Ramos (cell line): ENCODE measurements around the gene NKX3-2.
"Not testable (repeated sequence)": the region's sequence is repeated elsewhere in the genome, so short reads cannot be mapped to it uniquely, and the experiment has no call there.

ENCODE experiments used
- in situ Hi-C: fragments of 300-500 bp; cut with MboI; formaldehyde crosslinking; loops from one replicate; pipeline ENCODE4 v1.14.3; 2022; ENCODE audit warnings: low sequenced_read_pairs; ENCODE audit not compliant: unreplicated experiment

Gene NKX3-2

GRCh38 chr4:13543839-13544605 lies at the start of gene NKX3-2:
Gene NKX3-2, minus strand, starts transcription at chr4:13544508. Its CDS starts 94 bp downstream, at chr4:13544414.
- in situ Hi-C loops, result no loop called here

- in situ Hi-C loops, result no loop called here
Observed at GRCh38 chr4:13592220-13592619, 47.9 kb upstream of the NKX3-2 start.

GRCh38 chr4:13590766-13591165 lies 46.5 kb upstream of the NKX3-2 start:
- in situ Hi-C loops, result no loop called here

GRCh38 chr4:13588954-13589353 lies 44.6 kb upstream of the NKX3-2 start:
- in situ Hi-C loops, result no loop called here

DNA sequence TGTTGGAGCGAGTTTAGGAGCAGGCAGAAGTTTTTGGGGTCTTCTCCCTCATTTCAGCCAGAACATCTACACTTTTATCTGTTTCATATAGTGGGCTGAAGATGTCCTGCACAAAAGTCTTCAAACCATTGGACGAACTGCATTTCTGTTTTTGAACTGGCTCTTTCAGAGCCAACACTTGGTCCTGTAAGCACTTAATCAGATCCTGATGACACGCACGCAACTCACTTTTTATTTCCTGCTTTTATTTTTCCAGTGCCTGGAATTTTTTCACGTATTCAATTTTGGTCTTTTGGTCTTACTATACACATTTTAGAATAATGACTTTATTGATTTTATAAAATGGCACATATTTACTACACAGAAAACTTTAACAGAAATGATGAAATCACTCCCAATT lies 40.2 kb upstream of the NKX3-2 start:
- in situ Hi-C loops, result no loop called here

GRCh38 chr4:13580036-13580435 lies 35.7 kb upstream of the NKX3-2 start:
- in situ Hi-C loops, result no loop called here

- in situ Hi-C loops, result no loop called here
Observed at GRCh38 chr4:13577660-13578059, 33.4 kb upstream of the NKX3-2 start.

DNA sequence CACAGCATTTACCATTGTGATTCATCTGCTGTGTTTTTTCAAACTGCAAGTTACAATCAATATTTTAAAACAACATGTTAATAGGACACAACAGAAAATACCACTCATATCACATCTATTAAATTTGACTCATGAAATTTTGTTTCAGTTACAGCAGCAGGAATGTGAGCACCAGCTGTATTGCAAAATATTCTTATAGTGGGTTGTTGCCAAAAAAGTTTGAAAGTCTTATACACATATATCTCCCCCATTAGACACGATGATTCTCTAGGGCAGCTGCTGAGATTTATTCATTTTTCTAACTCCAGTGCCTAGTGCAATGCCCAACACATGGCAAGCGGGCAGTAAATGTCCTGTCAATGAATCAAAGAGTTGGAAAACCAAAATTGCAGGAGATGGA lies 26.6 kb upstream of the NKX3-2 start:
- in situ Hi-C loops, result no loop called here

- in situ Hi-C loops, result no loop called here
Observed at GRCh38 chr4:13567125-13567524, 22.8 kb upstream of the NKX3-2 start.

DNA sequence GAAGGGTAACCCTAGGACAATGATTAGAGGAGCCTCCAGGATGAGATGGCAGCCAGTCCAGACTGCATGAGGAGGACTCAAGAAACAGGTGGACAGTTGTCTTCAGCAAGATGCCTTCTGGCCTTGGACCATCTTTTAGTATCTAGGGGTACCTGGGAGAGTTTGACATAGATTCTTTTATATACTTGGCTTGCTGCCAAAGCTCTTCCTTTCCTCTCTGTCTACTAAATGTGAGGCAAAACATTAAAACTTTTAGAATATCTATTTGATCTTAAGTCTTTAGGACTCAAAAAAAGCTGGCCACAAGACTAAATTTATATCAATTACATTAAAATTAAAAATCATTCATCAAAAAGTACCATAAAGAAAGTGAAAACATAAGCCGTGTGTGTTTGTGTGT lies 18.6 kb upstream of the NKX3-2 start:
- in situ Hi-C loops, result no loop called here

- in situ Hi-C loops, result no loop called here
Observed at GRCh38 chr4:13561673-13562072, 17.4 kb upstream of the NKX3-2 start.

DNA sequence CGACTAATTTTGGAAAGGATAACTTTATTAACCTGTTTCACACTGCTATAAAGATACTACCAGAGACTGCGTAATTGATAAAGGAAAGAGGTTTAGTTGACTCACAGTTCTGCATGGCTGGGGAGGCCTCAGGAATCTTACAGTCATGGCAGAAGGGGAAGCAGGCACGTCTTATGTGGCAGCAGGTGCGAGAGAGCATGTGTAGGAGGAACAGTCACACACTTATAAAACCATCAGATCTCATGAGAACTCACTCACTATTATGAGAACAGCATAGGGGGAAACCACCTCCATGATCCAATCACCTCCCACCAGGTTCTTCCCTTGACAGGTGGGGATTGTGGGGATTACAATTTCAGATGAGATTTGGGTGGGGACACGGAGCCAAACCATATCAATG lies 15.8 kb upstream of the NKX3-2 start:
- in situ Hi-C loops, result not testable (repeated sequence)

- in situ Hi-C loops, result loop anchor here (10.0 kb wide), 1 partner anchor 715 kb away; no protein-coding TSS in a partner anchor
Observed at GRCh38 chr4:13559413-13559812, 15.1 kb upstream of the NKX3-2 start.

- in situ Hi-C loops, result loop anchor here (10.0 kb wide), 1 partner anchor 714 kb away; no protein-coding TSS in a partner anchor
Observed at GRCh38 chr4:13558881-13559280, 14.6 kb upstream of the NKX3-2 start.

- in situ Hi-C loops, result loop anchor here (10.0 kb wide), 1 partner anchor 711 kb away; no protein-coding TSS in a partner anchor
Observed at GRCh38 chr4:13555325-13555724, 11.0 kb upstream of the NKX3-2 start.

DNA sequence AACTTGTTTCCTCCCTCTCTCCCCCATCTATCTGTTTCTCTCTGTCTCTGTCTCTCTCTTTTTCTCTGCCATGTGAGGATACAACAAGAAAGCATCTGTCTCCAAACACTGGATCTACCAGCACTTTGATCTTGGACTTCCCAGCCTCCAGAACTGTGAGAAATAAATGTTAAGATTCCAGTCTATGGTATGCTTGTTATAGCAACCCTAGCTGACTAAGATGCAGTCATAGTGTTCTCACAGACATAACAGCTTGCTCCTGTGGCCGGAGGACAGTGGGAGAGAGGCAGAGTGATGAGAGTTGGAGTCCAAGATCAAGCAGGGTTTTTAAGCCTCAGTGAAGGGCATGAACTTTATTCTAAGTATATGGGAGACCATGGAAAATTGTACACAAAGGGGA lies 8.8 kb upstream of the NKX3-2 start:
- in situ Hi-C loops, result loop anchor here (10.0 kb wide), 1 partner anchor 708 kb away; no protein-coding TSS in a partner anchor

GRCh38 chr4:13548984-13549546 lies 4.8 kb upstream of the NKX3-2 start:
- in situ Hi-C loops, result loop anchor here (5.0 kb wide), 1 partner anchor 822 kb away; no protein-coding TSS in a partner anchor

GRCh38 chr4:13548059-13548983 lies 4.0 kb upstream of the NKX3-2 start:
- in situ Hi-C loops, result loop anchor here (5.0 kb wide), 1 partner anchor 821 kb away; no protein-coding TSS in a partner anchor

DNA sequence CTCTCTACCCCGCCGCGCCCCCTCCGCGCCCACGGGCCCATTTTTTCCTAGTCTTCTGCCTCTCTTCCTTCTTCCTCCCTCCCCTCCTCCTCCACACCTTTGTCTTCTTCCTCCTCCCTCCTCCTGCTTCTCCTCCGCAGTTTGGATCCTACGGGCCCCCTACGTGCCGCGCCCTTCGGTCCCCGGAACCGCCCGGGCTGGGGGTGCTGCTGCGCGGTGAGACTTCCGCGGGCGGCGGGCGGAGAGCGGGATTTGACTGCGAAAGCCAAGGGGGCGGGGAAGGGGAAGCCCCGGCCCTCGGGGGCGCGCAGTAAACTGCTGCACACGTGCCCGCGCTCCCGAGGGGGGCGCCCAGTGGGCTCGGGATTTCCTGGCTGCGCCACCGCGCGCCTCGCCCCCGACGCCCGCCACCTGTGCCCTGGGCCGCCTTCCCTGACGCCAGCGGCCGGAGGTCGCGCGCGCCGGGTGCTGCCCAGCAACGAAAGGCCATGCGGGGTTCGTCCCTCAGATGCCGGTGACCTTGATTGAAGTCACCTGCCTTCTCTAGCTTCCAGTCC lies 3.3 kb upstream of the NKX3-2 start:
- in situ Hi-C loops, result loop anchor here (5.0 kb wide), 1 partner anchor 820 kb away; no protein-coding TSS in a partner anchor

GRCh38 chr4:13546941-13547484 lies 2.7 kb upstream of the NKX3-2 start:
- in situ Hi-C loops, result loop anchor here (5.0 kb wide), 1 partner anchor 820 kb away; no protein-coding TSS in a partner anchor
